Cardiac fibroblast (primary cell): Measurements from ENCODE around the gene ARHGAP42.

Source experiments
- DNase-seq, 2 donors: peaks; one replicate each; pipeline versions ENCODE4 v3.0.0 to v3.0.0-alpha.2; 2010; ENCODE audit warnings: low read depth in 2 of 2
- H3K4me3 ChIP-seq, 2 donors: replicated peaks in 1 of 2; 1 replicate in 1 of 2; 2 replicates in 1 of 2; pipeline ENCODE4 v1.5.1; 2011; ENCODE audit warnings: low read depth in 2 of 2, low read length in 2 of 2, mild to moderate bottlenecking in 2 of 2, moderate library complexity in 1 of 2
- TF ChIP-seq, protein P1 (sequence below): IDR thresholded peaks from one replicate; pipeline ENCODE4 v1.5.1; 2011; ENCODE audit warnings: low read depth, mild to moderate bottlenecking, low read length, inconsistent platforms

Gene ARHGAP42

DNA sequence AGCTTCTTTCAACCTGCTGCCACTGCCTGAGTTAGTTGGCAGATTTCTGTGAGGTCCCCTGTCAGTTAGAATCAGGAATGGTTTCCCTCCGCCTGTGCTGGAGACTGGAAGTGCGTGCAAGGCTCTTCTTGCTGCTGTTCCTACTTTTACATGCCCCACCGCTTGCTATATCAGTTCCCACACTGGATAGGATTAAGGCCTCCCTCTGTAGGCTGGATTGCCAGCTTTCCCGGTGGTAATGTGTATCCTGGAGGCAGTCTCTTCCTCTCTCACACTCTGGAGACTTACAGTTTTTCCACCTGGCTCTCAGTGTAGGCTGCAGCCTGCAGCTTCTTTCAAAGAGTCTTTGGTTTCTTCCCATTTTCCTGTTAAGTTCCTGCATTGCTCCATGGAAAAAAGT is 66.5 kb downstream of the ARHGAP42 start:
- H3K4me3 ChIP-seq, result no peak overlapping the region
- DNase-seq, result no peak
- TF ChIP-seq, protein P1, sequence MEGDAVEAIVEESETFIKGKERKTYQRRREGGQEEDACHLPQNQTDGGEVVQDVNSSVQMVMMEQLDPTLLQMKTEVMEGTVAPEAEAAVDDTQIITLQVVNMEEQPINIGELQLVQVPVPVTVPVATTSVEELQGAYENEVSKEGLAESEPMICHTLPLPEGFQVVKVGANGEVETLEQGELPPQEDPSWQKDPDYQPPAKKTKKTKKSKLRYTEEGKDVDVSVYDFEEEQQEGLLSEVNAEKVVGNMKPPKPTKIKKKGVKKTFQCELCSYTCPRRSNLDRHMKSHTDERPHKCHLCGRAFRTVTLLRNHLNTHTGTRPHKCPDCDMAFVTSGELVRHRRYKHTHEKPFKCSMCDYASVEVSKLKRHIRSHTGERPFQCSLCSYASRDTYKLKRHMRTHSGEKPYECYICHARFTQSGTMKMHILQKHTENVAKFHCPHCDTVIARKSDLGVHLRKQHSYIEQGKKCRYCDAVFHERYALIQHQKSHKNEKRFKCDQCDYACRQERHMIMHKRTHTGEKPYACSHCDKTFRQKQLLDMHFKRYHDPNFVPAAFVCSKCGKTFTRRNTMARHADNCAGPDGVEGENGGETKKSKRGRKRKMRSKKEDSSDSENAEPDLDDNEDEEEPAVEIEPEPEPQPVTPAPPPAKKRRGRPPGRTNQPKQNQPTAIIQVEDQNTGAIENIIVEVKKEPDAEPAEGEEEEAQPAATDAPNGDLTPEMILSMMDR, result no peak

GRCh38 chr11:100756559-100756958 is 69.5 kb downstream of the ARHGAP42 start:
- peak in 1 of 2 donors; percentile 56 for DNase-seq
- H3K4me3 ChIP-seq, result no peak overlapping the region
- TF ChIP-seq, protein P1, result no peak

- TF ChIP-seq, protein P1, result no peak
- no peak overlapping the region for H3K4me3 ChIP-seq
- DNase-seq, result no peak
These were observed 70.6 kb downstream of the ARHGAP42 start for GRCh38 chr11:100757646-100758045.

- DNase-seq, result no peak
- TF ChIP-seq, protein P1, result no peak
These were observed 72.0 kb downstream of the ARHGAP42 start for GRCh38 chr11:100759106-100759505.

GRCh38 chr11:100759856-100760255 is 72.8 kb downstream of the ARHGAP42 start:
- H3K4me3 ChIP-seq, result no peak overlapping the region
- TF ChIP-seq, protein P1, result no peak
- no peak for DNase-seq

More at GRCh38 chr11:100759106-100759505, 72.0 kb downstream of the ARHGAP42 start:
- no peak overlapping the region for H3K4me3 ChIP-seq

DNA sequence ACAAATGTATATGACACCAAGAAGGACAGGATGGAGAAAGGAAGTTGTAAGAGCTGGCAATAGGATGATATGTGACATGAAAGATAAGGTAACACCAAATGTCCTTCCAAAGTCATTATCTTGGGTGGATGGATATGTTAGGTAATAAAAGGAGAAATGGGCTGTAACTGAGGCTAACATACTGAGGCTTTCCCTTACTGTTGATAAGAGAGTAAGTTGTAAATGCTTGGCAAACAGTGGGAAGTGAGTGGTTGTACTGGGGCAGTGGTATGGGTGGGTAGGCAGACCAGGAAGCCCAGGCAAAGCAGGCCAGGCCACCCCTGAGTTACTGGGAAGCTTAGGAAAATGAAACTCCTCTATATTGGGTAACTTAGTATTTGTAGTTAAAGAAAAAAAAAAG is 73.7 kb downstream of the ARHGAP42 start:
- H3K4me3 ChIP-seq, result no peak overlapping the region
- TF ChIP-seq, protein P1, result no peak
- no peak for DNase-seq

DNA sequence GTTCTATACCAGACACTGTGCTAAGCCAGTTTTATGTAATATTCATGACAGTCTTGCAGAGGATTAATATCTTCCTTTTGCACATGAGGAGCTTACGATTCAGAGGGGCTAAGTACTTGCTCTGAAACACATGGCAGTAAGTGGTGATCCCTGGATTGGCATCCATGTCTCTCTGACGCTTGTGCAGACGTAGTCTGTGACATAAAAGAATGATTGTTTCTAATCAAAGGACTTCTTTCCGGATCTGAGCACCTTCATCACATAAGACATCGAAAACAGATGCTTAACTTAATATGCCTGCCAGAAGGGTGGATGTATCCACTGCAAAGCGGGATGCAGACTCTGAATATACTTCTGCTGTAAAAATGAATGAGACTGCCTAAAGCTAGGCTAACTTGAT is 74.8 kb downstream of the ARHGAP42 start:
- TF ChIP-seq, protein P1, result no peak
- DNase-seq, result no peak
- no peak overlapping the region for H3K4me3 ChIP-seq
